OCI-M2 (cell line): ENCODE data around the gene HMCN2.

Source experiments
- DNase-seq: peaks from one replicate; lab custom pipeline; 2025; ENCODE audit not compliant: unreplicated experiment; lab: John Stamatoyannopoulos, UW

The HMCN2 gene

GRCh38 chr9:130342714-130343085 lies 77.1 kb downstream of the HMCN2 start:
- no peak for DNase-seq

GRCh38 chr9:130343445-130343918 lies 77.9 kb downstream of the HMCN2 start:
- DNase-seq, result no peak

- no peak for DNase-seq
Measured at GRCh38 chr9:130344366-130344765, 78.8 kb downstream of the HMCN2 start.

GRCh38 chr9:130345009-130345896 lies 79.7 kb downstream of the HMCN2 start:
- no peak for DNase-seq

- no peak for DNase-seq
Measured at GRCh38 chr9:130345897-130346385, 80.4 kb downstream of the HMCN2 start.

- no peak for DNase-seq
Measured at GRCh38 chr9:130346431-130346830, 80.9 kb downstream of the HMCN2 start.

GRCh38 chr9:130347036-130347435 lies 81.5 kb downstream of the HMCN2 start:
- no peak for DNase-seq

- DNase-seq, result no peak
Measured at GRCh38 chr9:130347931-130348330, 82.4 kb downstream of the HMCN2 start.

- DNase-seq, result no peak
Measured at GRCh38 chr9:130348341-130348740, 82.8 kb downstream of the HMCN2 start.

- no peak for DNase-seq
Measured at GRCh38 chr9:130348881-130349280, 83.3 kb downstream of the HMCN2 start.

- DNase-seq, result no peak
Measured at GRCh38 chr9:130349398-130349797, 83.8 kb downstream of the HMCN2 start.

GRCh38 chr9:130351343-130351742 lies 85.8 kb downstream of the HMCN2 start:
- no peak for DNase-seq

GRCh38 chr9:130352081-130352480 lies 86.5 kb downstream of the HMCN2 start:
- no peak for DNase-seq

- no peak for DNase-seq
Measured at GRCh38 chr9:130352586-130353285, 87.2 kb downstream of the HMCN2 start.

GRCh38 chr9:130354378-130354777 lies 88.8 kb downstream of the HMCN2 start:
- DNase-seq, result no peak

GRCh38 chr9:130354806-130355205 lies 89.2 kb downstream of the HMCN2 start:
- DNase-seq, result no peak

- no peak for DNase-seq
Measured at GRCh38 chr9:130356033-130356432, 90.5 kb downstream of the HMCN2 start.

GRCh38 chr9:130356877-130357584 lies 91.5 kb downstream of the HMCN2 start:
- DNase-seq, result no peak

GRCh38 chr9:130358928-130359327 lies 93.4 kb downstream of the HMCN2 start:
- no peak for DNase-seq

- DNase-seq, result no peak
Measured at GRCh38 chr9:130359819-130360218, 94.3 kb downstream of the HMCN2 start.

GRCh38 chr9:130360672-130361071 lies 95.1 kb downstream of the HMCN2 start:
- no peak for DNase-seq
